Measurements from ENCODE around the gene REXO5. TPM values are rescaled to one million over a fixed set of nuclear protein-coding genes. Genes with fewer than 3 reads are reported as not detected.

REXO5 gene
- total RNA-seq, 2 donors from 2014 or later, result 2.9 to 10.9 TPM

- no peaks in the 10 kb centered on the region for H3K27me3 ChIP-seq
- H3K36me3 ChIP-seq, result no peaks in the 10 kb centered on the region
- H3K27ac ChIP-seq, result no peak overlapping the region
- intact Hi-C loops (cut with DNase I), result no loop called here
- no peak for TF ChIP-seq CTCF (IDR thresholded peaks at IDR 0.05)
- H3K4me1 ChIP-seq, result peaks cover 28% of the 10 kb centered on the region
- H3K9ac ChIP-seq (ENCODE audit: low read depth in 2 of 2, low read length in 2 of 2), result no peak overlapping the region
- no peaks in the 10 kb centered on the region for H3K9me3 ChIP-seq
- no peak overlapping the region for H3K4me3 ChIP-seq
- DNase-seq, result no peak
Observed at GRCh38 chr16:20879175-20880040, 73.1 kb downstream of the REXO5 start.

GRCh38 chr16:20880867-20881502 is 74.7 kb downstream of the REXO5 start:
- H3K27me3 ChIP-seq, result no peaks in the 10 kb centered on the region
- no peak for TF ChIP-seq CTCF (IDR thresholded peaks at IDR 0.05)
- H3K4me1 ChIP-seq, result peaks cover 28% of the 10 kb centered on the region
- peak overlapping the region; percentile 54 for H3K27ac ChIP-seq
- no peaks in the 10 kb centered on the region for H3K9me3 ChIP-seq
- H3K36me3 ChIP-seq, result no peaks in the 10 kb centered on the region
- no peak for DNase-seq
- intact Hi-C loops (cut with DNase I), result no loop called here
- no peak overlapping the region for H3K9ac ChIP-seq (ENCODE audit: low read depth in 2 of 2, low read length in 2 of 2)
- no peak overlapping the region for H3K4me3 ChIP-seq

- intact Hi-C loops (cut with DNase I), result no loop called here
- DNase-seq, result no peak
- Histone ChIP-seq H3K9ac (ENCODE audit: low read depth in 2 of 2, low read length in 2 of 2) (peak overlapping the region in 1 of 2 donors; percentile 21), H3K9me3 (no peaks in the 10 kb centered on the region), H3K36me3 (no peaks in the 10 kb centered on the region), H3K4me3 (no peak overlapping the region), H3K4me1 (peaks cover 28% of the 10 kb centered on the region), H3K27ac (peak overlapping the region; percentile 54), H3K27me3 (no peaks in the 10 kb centered on the region)
- no peak for TF ChIP-seq CTCF (IDR thresholded peaks at IDR 0.05)
Observed at GRCh38 chr16:20881503-20881878, 75.2 kb downstream of the REXO5 start.

- no peak for DNase-seq
- no peak for TF ChIP-seq CTCF (IDR thresholded peaks at IDR 0.05)
- H3K9me3 ChIP-seq, result no peaks in the 10 kb centered on the region
- H3K36me3 ChIP-seq, result no peaks in the 10 kb centered on the region
- H3K9ac ChIP-seq (ENCODE audit: low read depth in 2 of 2, low read length in 2 of 2), result peak overlapping the region in 1 of 2 donors; percentile 38
- H3K27me3 ChIP-seq, result no peaks in the 10 kb centered on the region
- H3K27ac ChIP-seq, result peak overlapping the region; percentile 3
- no peak overlapping the region for H3K4me3 ChIP-seq
- intact Hi-C loops (cut with DNase I), result no loop called here
- H3K4me1 ChIP-seq, result peaks cover 28% of the 10 kb centered on the region
Observed at GRCh38 chr16:20883554-20884239, 77.4 kb downstream of the REXO5 start.

- peak overlapping the region in 1 of 2 donors; percentile 38 for H3K9ac ChIP-seq (ENCODE audit: low read depth in 2 of 2, low read length in 2 of 2)
- H3K4me1 ChIP-seq, result peaks cover 24% of the 10 kb centered on the region
- intact Hi-C loops (cut with DNase I), result no loop called here
- no peaks in the 10 kb centered on the region for H3K27me3 ChIP-seq
- no peak for DNase-seq
- H3K36me3 ChIP-seq, result no peaks in the 10 kb centered on the region
- TF ChIP-seq CTCF (IDR thresholded peaks at IDR 0.05), result no peak
- no peaks in the 10 kb centered on the region for H3K9me3 ChIP-seq
- H3K4me3 ChIP-seq, result no peak overlapping the region
- H3K27ac ChIP-seq, result no peak overlapping the region
Observed at GRCh38 chr16:20884240-20884556, 77.9 kb downstream of the REXO5 start.
